Activated T-cell treated with anti-CD3 and anti-CD28 coated beads, Interleukin-2, amount 50 U/mL, for 48 hours (primary cell): ENCODE measurements around the gene DOCK3.
"Not testable (repeated sequence)": the region's sequence is repeated elsewhere in the genome, so short reads cannot be mapped to it uniquely, and the experiment has no call there.

Experiments used
- DNase-seq, 2 experiments: peaks; one replicate each; pipeline ENCODE4 v3.0.0-alpha.2; 2020

DOCK3 gene

DNA sequence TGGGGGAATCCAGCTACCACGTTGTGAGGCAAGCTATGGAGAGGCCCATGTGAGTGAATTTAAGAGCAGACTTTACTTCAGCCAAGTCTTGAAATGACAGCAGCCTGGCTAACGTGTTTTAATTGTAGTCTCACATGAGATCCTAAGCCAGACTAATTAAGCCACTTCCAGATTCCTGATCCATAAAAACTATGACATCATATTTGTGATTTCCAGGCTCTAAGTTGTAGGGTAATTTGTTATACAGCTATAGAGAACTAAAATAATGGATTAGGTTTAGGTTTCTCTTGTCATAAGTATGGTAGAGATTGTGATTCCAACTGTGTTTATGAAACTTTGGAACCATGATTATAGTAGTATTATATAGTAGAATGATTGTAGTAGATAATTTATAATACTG lies 329.5 kb downstream of the DOCK3 start:
- DNase-seq: no peak

GRCh38 chr3:51024121-51024520 lies 349.4 kb downstream of the DOCK3 start:
- no peak for DNase-seq

DNA sequence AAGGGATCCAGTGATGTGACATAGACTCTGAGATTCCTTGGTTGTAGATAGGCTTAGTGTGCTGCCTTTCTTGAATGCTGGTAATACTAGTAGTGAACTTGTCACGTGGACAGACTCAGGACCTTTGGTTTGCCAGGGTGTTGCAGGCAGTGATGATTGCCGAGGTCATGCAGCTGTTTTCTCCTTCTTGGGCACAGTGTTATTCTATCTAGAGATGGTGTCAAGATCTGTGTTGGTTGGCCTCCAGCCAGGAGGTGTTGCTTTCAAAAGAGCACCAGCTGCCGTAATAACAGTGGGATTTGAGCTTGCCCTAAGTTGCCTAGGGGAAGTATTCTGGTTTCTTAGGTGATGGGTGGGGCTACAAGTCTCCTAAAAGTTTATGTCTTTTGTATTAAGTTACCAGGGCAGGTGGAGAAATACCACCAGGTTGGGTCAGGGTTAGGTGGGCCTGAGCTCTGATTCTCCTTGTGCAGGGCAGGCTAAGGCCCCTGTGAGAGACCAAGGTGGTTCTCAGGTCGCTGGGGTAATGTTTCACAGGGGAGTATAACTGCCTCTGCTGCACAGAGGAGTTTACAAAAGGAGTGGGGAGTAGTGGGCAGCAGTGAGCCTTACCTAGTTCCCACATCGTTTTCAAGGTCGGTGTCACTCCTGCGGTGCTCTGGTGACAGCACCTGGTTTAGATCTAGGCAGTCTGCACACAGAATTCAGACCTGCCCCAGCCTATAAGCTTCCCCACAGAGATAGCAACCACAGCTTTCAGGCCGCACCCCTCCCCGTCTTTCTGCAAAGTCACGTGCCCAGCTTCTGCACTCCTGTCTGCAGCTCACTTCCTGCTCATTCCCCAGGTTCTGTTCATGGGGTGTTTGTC lies 350.3 kb downstream of the DOCK3 start:
- peak; percentile 56 to 66 for DNase-seq

GRCh38 chr3:51031666-51032065 lies 356.9 kb downstream of the DOCK3 start:
- DNase-seq: no peak

GRCh38 chr3:51035630-51036029 lies 360.9 kb downstream of the DOCK3 start:
- no peak for DNase-seq

DNA sequence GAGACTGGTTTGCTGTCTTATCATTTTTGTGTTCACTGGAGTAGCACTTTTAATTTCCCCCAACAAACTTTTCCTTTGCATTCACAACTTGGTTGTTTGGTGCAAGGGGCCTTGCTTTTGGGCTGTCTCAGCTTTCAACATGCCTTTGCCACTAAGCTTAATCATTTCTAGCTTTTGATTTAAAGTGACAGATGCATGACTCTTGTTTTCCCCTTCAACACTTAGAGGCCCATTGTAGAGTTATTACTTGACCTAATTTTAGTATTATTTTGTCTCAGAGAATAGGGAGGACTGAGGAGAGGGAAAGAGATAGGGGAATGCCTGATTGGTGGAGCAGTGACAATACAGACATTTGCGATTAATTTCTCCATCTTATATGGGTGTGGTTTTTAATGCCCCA lies 370.3 kb downstream of the DOCK3 start:
- no peak for DNase-seq

DNA sequence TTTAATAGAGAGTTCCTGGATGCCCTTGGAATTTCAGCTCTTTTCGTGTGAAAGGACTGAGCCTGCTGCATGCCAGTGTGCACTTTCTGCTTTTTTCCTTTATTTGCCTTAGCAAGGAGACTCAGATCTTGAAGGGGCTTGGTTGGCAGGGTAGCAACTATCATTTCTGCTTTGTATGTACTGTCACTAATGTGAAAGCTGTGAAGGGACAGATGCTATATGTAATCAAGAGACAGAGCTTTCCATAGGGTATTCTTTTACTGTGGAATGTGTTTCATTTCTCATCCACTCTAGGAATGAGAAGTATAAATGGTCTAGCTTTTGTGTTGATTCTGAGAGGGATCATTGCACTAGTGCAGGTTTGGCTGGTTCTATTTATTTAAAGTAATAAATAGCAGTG lies 377.8 kb downstream of the DOCK3 start:
- DNase-seq: no peak

GRCh38 chr3:51057121-51057520 lies 382.4 kb downstream of the DOCK3 start:
- no peak for DNase-seq

- no peak for DNase-seq
These were observed 388.3 kb downstream of the DOCK3 start for GRCh38 chr3:51063053-51063452.

- no peak for DNase-seq
These were observed 400.6 kb downstream of the DOCK3 start for GRCh38 chr3:51075221-51075775.

GRCh38 chr3:51082363-51082762 lies 407.6 kb downstream of the DOCK3 start:
- no peak for DNase-seq

DNA sequence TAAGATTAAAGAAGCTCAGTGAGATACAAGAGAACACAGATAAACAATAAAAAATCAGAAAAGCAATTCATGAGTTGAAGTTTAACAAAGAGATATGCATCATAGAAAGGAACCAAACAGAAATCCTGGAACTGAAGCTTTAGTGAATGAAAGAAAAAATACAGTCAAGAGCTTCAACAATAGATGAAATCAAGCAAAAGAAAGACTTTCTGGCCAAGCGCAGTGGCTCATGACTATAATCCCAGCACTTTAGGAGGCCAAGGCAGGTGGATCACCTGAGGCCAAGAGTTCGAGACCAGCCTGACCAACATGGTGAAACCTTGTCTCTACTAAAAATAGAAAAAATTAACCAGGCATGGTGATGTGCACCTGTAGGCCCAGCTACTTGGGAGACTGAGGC lies 408.8 kb downstream of the DOCK3 start:
- DNase-seq: no peak

DNA sequence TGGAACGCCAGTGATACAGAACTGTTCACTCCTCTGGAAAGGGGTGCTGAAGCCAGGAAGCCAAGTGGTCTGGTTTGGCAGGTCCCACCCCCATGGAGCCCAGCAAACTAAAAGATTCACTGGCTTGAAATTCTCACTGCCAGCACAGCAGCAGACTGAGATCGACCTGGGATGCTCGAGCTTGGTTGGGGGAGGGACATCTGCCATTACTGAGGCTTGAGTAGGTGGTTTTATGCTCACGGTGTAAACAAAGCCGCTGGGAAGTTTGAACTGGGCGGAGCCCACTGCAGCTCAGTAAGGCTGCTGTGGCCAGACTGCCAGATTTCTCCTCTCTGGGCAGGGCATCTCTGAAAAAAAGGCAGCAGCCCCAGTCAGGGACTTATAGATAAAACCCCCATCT lies 417.4 kb downstream of the DOCK3 start:
- DNase-seq: not testable (repeated sequence)

- DNase-seq: not testable (repeated sequence)
These were observed 420.1 kb downstream of the DOCK3 start for GRCh38 chr3:51094838-51095237.

DNA sequence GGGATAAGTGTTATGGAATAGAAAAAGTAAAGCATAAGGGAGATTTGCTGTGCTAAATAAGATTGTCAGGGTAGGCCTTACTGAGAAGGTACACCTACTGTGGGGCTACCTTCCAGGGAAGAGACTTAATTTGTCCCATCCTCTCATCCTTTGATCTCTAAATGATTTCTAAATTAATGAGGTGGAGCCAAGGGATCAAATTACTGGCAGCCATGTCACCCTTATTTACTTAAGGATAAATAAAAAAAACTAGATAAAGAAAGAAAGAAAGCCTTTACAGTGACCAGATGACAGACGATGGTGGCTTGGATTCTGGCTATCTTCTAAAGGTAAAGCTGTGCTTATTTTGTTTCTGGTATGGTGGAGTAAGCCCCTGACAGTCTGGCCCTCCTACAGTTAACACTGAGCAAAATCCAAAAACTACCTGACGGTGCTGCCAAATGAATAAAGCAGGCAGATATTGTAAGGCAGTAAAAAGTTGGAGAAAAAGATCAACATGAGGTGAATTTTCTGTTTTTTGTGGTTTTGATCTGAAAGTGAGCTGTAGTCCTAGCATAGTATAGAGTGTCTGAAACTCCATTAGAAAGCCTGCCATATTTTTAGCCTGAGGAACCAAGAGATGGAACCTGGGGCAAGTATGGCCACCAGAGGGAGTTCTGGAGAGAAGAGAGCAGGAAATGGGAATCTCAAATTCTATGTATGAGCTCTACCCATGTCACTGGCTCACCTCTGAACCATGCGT lies 425.2 kb downstream of the DOCK3 start:
- peak; percentile 28 to 34 for DNase-seq

GRCh38 chr3:51100536-51100851 lies 425.8 kb downstream of the DOCK3 start:
- no peak for DNase-seq

DNA sequence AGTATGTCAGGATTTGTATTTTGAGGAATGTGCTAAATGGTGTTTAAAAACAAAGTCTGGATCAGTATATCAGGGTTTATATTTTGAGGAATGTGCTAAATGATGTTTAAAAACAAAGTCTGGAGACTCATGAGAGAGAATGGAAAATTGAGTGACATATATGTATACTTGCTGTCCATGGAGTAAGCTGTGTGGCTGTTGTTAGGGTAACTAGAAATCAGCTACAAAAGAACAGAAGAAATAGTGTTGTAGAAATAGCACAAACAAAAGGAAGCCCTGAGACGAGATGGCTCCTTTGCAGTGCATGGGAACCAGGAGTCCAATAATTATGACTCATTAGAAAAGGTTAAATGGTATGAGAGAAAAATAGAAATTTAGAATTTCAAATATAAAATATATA lies 427.7 kb downstream of the DOCK3 start:
- DNase-seq: no peak

DNA sequence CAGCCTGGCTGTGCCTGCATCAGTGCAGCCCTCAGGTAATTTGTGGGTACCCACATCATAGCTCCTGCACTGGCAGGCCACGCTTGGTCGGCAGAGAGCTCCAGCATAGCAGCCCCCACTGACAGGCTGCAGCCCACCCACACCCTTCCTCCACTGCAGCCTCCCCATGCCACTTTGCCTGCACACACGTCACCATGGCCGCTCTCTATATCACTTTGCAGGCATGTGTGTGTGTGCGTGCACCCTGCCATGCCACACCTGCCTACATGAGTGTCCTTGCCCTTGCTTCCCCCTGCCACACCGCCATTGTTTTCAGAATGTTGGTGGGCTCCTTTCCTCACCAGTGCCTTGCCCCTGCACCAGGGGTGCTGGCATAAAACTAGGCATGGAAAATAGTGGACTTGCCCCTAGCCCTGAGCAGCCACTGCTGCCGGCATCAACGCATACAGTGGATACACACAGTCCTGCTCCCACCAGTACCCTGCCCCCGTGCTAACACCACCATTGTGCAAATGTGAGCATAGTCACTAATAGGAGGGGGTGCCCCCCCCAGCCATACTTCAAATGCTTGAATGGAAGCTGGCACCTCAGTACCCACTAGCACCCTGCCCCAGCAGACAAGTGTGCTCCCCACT lies 431.6 kb downstream of the DOCK3 start:
- DNase-seq: no peak

DNA sequence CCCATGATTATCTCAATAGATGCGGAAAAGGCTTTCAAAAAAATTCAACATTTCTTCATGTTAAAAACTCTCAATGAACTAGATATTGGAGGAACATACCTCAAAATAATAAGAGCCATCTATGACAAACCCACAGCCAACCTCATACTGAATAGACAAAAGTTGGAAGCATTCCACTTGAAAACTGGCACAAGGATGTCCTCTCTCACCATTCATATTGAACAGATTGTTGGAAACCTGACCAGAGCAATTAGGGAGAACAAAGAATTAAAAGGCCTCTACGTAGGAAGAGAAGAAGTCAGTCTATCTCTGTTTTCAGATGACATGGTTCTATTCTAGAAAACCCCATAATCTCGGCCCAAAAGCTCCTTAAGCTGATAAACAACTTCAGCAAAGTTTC lies 435.9 kb downstream of the DOCK3 start:
- DNase-seq: no peak

GRCh38 chr3:51122944-51123343 lies 448.2 kb downstream of the DOCK3 start:
- DNase-seq: no peak

DNA sequence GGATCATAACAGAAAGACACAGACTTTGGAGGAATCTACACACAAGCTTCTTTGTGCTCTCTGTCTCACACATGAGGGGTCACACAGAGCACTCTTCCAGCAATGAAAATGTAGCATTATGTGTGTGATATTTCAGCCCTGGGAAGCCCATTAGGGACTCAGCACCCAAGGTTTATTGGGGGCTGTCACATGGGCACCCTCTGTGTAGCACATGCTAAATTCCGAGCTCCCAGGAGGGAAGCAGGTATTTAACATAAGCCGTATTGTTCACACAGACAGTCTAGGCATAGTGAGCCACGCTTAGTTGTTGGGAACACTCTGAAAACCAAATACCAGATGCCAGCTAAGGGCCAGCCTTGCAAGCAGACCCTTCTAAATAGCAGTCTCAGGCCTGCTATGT lies 448.8 kb downstream of the DOCK3 start:
- DNase-seq: no peak

- DNase-seq: not testable (repeated sequence)
These were observed 456.9 kb downstream of the DOCK3 start for GRCh38 chr3:51131607-51132006.

DNA sequence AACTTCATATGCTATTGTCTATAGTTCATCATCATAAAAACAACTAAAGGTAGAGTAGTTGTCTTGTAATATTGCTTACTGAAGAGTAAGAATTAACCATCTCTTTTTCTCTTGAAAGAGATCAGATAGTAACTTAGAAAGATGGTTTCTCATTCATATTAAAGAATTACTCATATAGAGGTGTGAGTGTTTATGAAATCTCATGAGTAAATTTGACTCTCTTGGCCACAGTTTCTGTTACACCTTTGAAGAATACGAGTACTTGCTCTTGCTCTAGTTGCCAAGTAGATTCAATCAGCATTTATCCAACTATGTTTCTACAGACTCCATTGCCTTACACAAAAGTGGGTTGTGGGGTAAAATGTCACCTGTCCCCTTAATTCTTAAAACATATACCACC lies 463.0 kb downstream of the DOCK3 start:
- DNase-seq: no peak

GRCh38 chr3:51139616-51140015 lies 464.9 kb downstream of the DOCK3 start:
- DNase-seq: no peak
